Gastrocnemius medialis (tissue), 4 donors: ENCODE data around the gene UBR7. TPM values are rescaled to one million over a fixed set of nuclear protein-coding genes. Genes with fewer than 3 reads are reported as not detected.
"Not testable (repeated sequence)": the region's sequence is repeated elsewhere in the genome, so short reads cannot be mapped to it uniquely, and the experiment has no call there.

Experiments
- ATAC-seq, 2 donors: fragments of 150-250 bp; one replicate each; pipeline ENCODE4 v1.9.1; 2016
- DNase-seq, 2 donors: peaks; one replicate each; pipeline ENCODE4 v3.0.0-alpha.2; 2019
- H3K27ac ChIP-seq, 4 donors: fragments of 200-600 bp; sonication (generic); 1 replicate in 1 of 4; 2 replicates in 3 of 4; pipeline ENCODE4 v1.5.1; 2016 to 2018; ENCODE audit warnings: mild to moderate bottlenecking in 2 of 4, moderate library complexity in 1 of 4
- H3K27me3 ChIP-seq, 3 donors: fragments of 200-600 bp; sonication (generic) in 2 of 3; 1 replicate in 1 of 3; 2 replicates in 2 of 3; pipeline versions ENCODE4 v1.5.1 to v1.6.0; 2016 to 2019; ENCODE audit warnings: mild to moderate bottlenecking in 1 of 3, moderate library complexity in 1 of 3
- H3K36me3 ChIP-seq, 2 donors: fragments of 200-600 bp; sonication (generic) in 1 of 2; one replicate each; pipeline ENCODE4 v1.5.1; 2017 to 2018
- H3K4me1 ChIP-seq, 2 donors: fragments of 200-600 bp; sonication (generic) in 1 of 2; one replicate each; pipeline ENCODE4 v1.5.1; 2016 to 2017; ENCODE audit warnings: mild to moderate bottlenecking in 2 of 2
- H3K4me3 ChIP-seq, 4 donors: fragments of 200-600 bp; sonication (generic) in 3 of 4; 1 replicate in 1 of 4; 2 replicates in 3 of 4; pipeline ENCODE4 v1.5.1; 2016 to 2019; ENCODE audit warnings: mild to moderate bottlenecking in 2 of 4
- H3K9me3 ChIP-seq, 3 donors: fragments of 200-600 bp; sonication (generic) in 2 of 3; 1 replicate in 1 of 3; 2 replicates in 2 of 3; pipeline ENCODE4 v1.5.1; 2016 to 2019
- CTCF ChIP-seq, 5 experiments: fragments of 450-650 bp in 3 of 5; fragments of 200-600 bp in 2 of 5; sonication (generic) in 2 of 5; IDR thresholded peaks in 4 of 5; conservative IDR thresholded peaks in 1 of 5; 1 replicate in 4 of 5; 2 replicates in 1 of 5; pipeline ENCODE4 v1.5.1; 2016 to 2019; ENCODE audit warnings: antibody characterized with exemption in 5 of 5, mild to moderate bottlenecking in 3 of 5, moderate library complexity in 3 of 5
- POLR2A ChIP-seq, 2 donors: fragments of 450-650 bp; IDR thresholded peaks; one replicate each; pipeline ENCODE4 v1.6.1; 2017; ENCODE audit warnings: antibody characterized with exemption in 2 of 2, mild to moderate bottlenecking in 2 of 2, moderate library complexity in 2 of 2
- in situ Hi-C, 4 donors: fragments of 200-750 bp; cut with MboI; loops; one replicate each; pipeline versions ENCODE4 v1.15.0 to v1.8.0; 2017; ENCODE audit warnings: low sequenced_read_pairs in 4 of 4
- intact Hi-C: fragments of 100-400 bp; cut with DNase I; formaldehyde crosslinking; loops from one replicate; pipeline ENCODE4 v1.15.1; 2023; ENCODE audit warnings: low total_unique reads
- total RNA-seq, 4 donors: library from RNA; depleted of rRNA; stranded (reverse); fragments of >200 nt; gene quantifications; one replicate each; pipeline versions ENCODE4 v1.1.0 to v1.2.3, GENCODE V29; 2016

The UBR7 gene
- total RNA-seq, 4 donors from 2014 or later: 14.8 to 36.4 (median 27.4) TPM

- Histone ChIP-seq H3K27ac (no peak overlapping the region), H3K4me3 (no peak overlapping the region), H3K9me3 (no peaks in the 10 kb centered on the region), H3K4me1 (no peaks in the 10 kb centered on the region), H3K36me3 (no peaks in the 10 kb centered on the region), H3K27me3 (no peaks in the 10 kb centered on the region)
- DNase-seq (no peak), ATAC-seq (no peak)
- in situ Hi-C loops: no loop called here
- TF ChIP-seq CTCF (IDR thresholded peaks at IDR 0.05 in 4 of 5, conservative IDR thresholded peaks at IDR 0.05 in 1 of 5) (no peak), POLR2A (IDR thresholded peaks at IDR 0.05) (no peak)
- intact Hi-C loops: no loop called here
Observed at GRCh38 chr14:93163564-93163963, 43.5 kb upstream of the UBR7 start.

DNA sequence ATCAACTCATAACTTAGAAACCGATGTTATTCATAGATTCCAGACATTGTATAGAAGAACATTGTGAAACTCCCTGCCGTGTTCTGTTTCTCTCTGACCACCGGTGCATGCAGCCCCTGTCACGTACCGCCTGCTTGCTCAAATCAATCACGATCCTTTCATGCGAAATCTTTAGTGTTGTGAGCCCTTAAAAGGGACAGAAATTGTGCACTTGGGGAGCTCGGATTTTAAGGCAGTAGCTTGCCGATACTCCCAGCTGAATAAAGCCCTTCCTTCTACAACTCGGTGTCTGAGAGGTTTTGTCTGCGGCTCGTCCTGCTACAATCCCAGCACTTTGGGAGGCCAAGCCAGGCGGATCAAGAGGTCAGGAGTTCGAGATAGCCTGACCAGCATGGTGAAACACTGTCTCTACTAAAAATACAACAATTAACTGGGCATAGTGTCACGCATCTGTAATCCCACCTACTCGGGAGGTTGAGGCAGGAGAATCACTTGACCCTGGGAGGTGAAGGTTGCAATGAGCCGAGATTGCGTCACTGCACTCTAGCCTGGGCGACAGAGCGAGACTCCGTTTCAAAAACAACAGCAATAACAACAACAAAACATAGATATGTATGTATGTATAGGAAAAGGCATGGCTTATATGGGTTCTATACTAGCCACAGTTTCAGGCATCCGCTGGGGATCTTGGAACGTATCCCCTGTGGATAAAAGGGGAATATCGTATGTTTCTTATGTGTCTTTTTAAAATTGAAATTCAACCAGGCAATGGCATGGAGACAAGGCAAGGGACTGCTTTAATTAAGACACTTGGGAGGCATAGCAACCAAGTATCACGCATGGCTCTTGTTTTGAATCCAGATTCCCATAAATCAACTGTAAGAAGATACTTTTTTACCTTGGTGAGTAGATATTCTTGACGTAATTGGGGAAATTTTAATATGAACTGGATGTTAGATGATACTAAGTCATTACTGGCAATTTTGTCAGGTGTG is 41.5 kb upstream of the UBR7 start:
- H3K27ac ChIP-seq, ATAC-seq, in situ Hi-C loops, DNase-seq, H3K36me3 ChIP-seq, H3K4me1 ChIP-seq, intact Hi-C loops, H3K4me3 ChIP-seq, H3K27me3 ChIP-seq, H3K9me3 ChIP-seq: not testable (repeated sequence)

DNA sequence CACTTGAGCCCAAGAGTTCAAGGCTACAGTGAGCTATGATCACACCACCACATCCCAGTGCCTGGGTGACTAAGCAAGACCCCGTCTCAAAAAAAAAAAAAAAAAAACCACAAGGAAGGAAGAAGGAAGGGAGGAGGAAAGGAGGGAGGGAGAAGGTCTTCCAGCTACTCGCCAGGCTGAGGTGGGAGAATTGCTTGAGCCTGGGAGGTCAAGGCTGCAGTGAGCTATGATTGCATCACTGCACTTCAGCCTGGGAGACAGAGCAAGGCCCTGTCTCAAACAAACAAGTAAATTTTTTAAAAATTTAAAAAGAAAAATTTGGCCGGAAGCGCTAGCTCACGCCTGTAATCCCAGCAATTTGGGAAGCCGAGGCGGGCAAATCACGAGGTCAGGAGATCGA is 38.4 kb upstream of the UBR7 start:
- intact Hi-C loops, in situ Hi-C loops: not testable (repeated sequence)

GRCh38 chr14:93169619-93170018 is 37.4 kb upstream of the UBR7 start:
- H3K36me3 ChIP-seq, DNase-seq, H3K27me3 ChIP-seq, H3K4me1 ChIP-seq, in situ Hi-C loops, H3K4me3 ChIP-seq, H3K27ac ChIP-seq, ATAC-seq, H3K9me3 ChIP-seq, intact Hi-C loops: not testable (repeated sequence)

More for the DNA sequence above, 38.4 kb upstream of the UBR7 start:
- H3K27ac ChIP-seq, H3K9me3 ChIP-seq, H3K36me3 ChIP-seq, H3K4me3 ChIP-seq, DNase-seq, H3K4me1 ChIP-seq, ATAC-seq, H3K27me3 ChIP-seq: not testable (repeated sequence)

- H3K27me3 ChIP-seq, ATAC-seq, in situ Hi-C loops, H3K36me3 ChIP-seq, DNase-seq, intact Hi-C loops, H3K9me3 ChIP-seq, H3K27ac ChIP-seq, H3K4me3 ChIP-seq, H3K4me1 ChIP-seq: not testable (repeated sequence)
Observed at GRCh38 chr14:93170141-93170540, 36.9 kb upstream of the UBR7 start.

DNA sequence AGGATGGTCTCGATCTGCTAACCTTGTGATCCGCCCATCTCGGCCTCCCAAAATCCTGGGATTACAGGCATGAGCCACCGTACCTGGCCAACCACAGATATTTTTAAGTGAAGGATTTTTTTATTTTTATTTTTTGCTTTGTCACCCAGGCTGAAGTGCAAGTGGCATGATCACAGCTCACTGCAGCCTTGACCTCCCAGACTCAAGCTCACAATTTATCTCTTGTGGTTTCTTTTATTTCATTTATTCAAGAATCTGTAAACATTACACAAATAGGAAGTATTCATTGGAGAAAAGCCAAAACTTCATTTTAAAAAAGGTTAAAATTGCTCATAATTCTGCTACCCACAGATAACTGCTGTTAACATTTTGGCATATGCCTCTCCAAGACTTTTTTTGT is 35.7 kb upstream of the UBR7 start:
- DNase-seq: no peak
- no peaks in the 10 kb centered on the region for H3K27me3 ChIP-seq
- TF ChIP-seq POLR2A (IDR thresholded peaks at IDR 0.05) (no peak), CTCF (IDR thresholded peaks at IDR 0.05 in 4 of 5, conservative IDR thresholded peaks at IDR 0.05 in 1 of 5) (no peak)
- no peaks in the 10 kb centered on the region for H3K4me1 ChIP-seq
- ATAC-seq: no peak
- in situ Hi-C loops: no loop called here
- H3K4me3 ChIP-seq: no peak overlapping the region
- intact Hi-C loops: no loop called here
- no peak overlapping the region for H3K27ac ChIP-seq
- H3K9me3 ChIP-seq: no peaks in the 10 kb centered on the region
- no peaks in the 10 kb centered on the region for H3K36me3 ChIP-seq
